ENCODE data around the gene SUMO2.

DNA sequence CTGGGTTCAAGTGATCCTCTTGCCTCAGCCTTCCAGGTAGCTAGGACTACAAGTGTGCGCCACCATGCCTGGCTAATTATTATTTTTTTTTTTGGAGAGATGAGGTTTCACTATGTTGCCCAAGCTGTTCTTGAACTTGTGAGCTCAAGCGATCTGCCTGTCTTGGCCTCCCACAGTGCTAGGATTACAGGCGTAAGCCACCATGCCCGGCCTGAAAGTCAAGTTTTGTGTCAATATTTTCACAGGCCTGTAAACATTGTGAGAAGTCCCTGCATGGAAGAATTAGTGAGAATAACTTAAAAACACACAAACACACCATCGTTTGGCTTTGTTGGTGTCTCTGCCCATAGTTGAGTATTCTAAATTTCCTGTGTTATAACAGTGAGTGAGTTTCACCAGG, 45.0 kb upstream of the SUMO2 start:
- TF ChIP-seq POLR2AphosphoS5 (IDR thresholded peaks at IDR 0.05; ENCODE audit: low read depth, low read length), result no peak
- no peak for TF ChIP-seq TAF1 (IDR thresholded peaks at IDR 0.05; ENCODE audit: low read depth, low read length)
- TF ChIP-seq POLR2A (IDR thresholded peaks at IDR 0.05; ENCODE audit: low read depth, low read length), result no peak
